ENCODE results near the gene PITX3. TPM values are rescaled to one million over a fixed set of nuclear protein-coding genes. Genes with fewer than 3 reads are reported as not detected.
A peak's percentile ranks its signal among the peaks of the same experiment; 100 is the strongest.

Gene PITX3
- total and polyA plus RNA-seq, 2 experiments from 2014 or later: 0.34 TPM; not detected in 1

- Histone ChIP-seq H3K4me1 (ENCODE audit: insufficient read depth) (no peaks in the 10 kb centered on the region; the same call in 1 of the 2 replicates), H4K20me1 (replicated peaks; ENCODE audit: insufficient read depth) (no peaks in the 10 kb centered on the region; the same call in 1 of the 2 replicates), H3K79me2 (replicated peaks; ENCODE audit: insufficient read depth) (no peaks in the 10 kb centered on the region), H3K4me3 (peak overlapping the region; percentile 77), H3K27ac (ENCODE audit: low read depth) (no peak overlapping the region), H3K27me3 (ENCODE audit: insufficient read depth) (peaks cover 85% of the 10 kb centered on the region), H3K9me2 (ENCODE audit: insufficient read depth) (no peaks in the 10 kb centered on the region), H2AFZ (peak overlapping the region; percentile 100), H3K36me3 (ENCODE audit: insufficient read depth) (no peaks in the 10 kb centered on the region), H3F3A (replicated peaks; ENCODE audit: low read depth) (no peaks in the 10 kb centered on the region), H3K4me2 (peak overlapping the region; percentile 98)
- H3K4me3 Mint-ChIP-seq: peak overlapping the region; percentile 80
- H3K27me3 Mint-ChIP-seq (ENCODE audit: insufficient read depth, low read depth, poor library complexity): peaks cover 68% of the 10 kb centered on the region
- peaks cover 17% of the 10 kb centered on the region for H3K4me1 Mint-ChIP-seq
- no peaks in the 10 kb centered on the region; the same call in 2 of the 3 replicates for H3K9me3 Mint-ChIP-seq
- DNase-seq (ENCODE audit: low spot score) (peak; percentile 48), ATAC-seq (peak; percentile 7)
- no peak overlapping the region for H3K27ac Mint-ChIP-seq
- TF ChIP-seq EZH2phosphoT487 (IDR thresholded peaks at IDR 0.05; ENCODE audit: unreplicated experiment) (peak; percentile 23), EZH2 (IDR thresholded peaks at IDR 0.05; ENCODE audit: low read depth, unreplicated experiment) (peak; percentile 62), CREB1 (CRISPR knock-in tag; IDR thresholded peaks at IDR 0.05; ENCODE audit: low read depth) (no peak), ZNF114 (CRISPR knock-in tag; IDR thresholded peaks at IDR 0.05) (no peak)
- H3K36me3 Mint-ChIP-seq (ENCODE audit: low read depth): no peaks in the 10 kb centered on the region; the same call in 2 of the 3 replicates
These were observed 763 bp downstream of the PITX3 start for GRCh38 chr10:102240467-102241031.

DNA sequence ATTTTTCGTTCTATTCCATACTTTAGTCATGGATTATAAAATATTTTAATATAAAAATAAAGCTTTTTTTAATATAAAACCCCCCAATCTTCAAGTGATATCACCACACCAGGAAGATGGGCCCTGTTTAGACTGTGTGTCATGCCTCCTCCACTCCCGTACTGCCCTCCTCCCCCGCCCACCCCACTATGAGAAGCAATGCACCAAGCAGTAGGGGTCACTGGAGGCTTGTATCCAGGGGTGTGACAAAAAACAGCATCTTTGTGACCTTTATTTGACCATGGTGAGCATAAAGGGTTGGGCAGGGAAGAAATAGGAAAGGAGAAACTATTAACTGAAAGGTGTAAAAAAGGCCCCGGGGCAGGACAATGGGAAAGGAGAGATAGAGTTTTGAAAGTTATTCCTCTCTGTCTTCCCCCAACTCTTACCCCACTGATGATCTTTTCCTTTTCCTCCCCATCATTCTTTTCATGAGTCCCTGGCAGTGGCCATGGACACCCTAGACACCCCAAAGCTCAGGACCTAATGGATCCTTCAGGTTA lies 3.5 kb downstream of the PITX3 start:
- DNase-seq (ENCODE audit: low spot score) (no peak), ATAC-seq (no peak)
- H3K4me3 ChIP-seq: no peak overlapping the region
- H3K27ac Mint-ChIP-seq: no peak overlapping the region
- H2AFZ ChIP-seq: no peak overlapping the region
- no peak overlapping the region for H3K4me3 Mint-ChIP-seq
- no peaks in the 10 kb centered on the region for H3F3A ChIP-seq (replicated peaks; ENCODE audit: low read depth)
- no peak overlapping the region for H3K4me2 ChIP-seq
- H3K4me1 Mint-ChIP-seq: peaks cover 19% of the 10 kb centered on the region
- H3K79me2 ChIP-seq (replicated peaks; ENCODE audit: insufficient read depth): no peaks in the 10 kb centered on the region
- H3K9me2 ChIP-seq (ENCODE audit: insufficient read depth): no peaks in the 10 kb centered on the region
- H3K4me1 ChIP-seq (ENCODE audit: insufficient read depth): no peaks in the 10 kb centered on the region; the same call in 1 of the 2 replicates
- H3K36me3 Mint-ChIP-seq (ENCODE audit: low read depth): no peaks in the 10 kb centered on the region; the same call in 2 of the 3 replicates
- H4K20me1 ChIP-seq (replicated peaks; ENCODE audit: insufficient read depth): no peaks in the 10 kb centered on the region; the same call in 1 of the 2 replicates
- peaks cover 86% of the 10 kb centered on the region for H3K27me3 Mint-ChIP-seq (ENCODE audit: insufficient read depth, low read depth, poor library complexity)
- H3K9me3 Mint-ChIP-seq: no peaks in the 10 kb centered on the region
- H3K36me3 ChIP-seq (ENCODE audit: insufficient read depth): no peaks in the 10 kb centered on the region
- H3K27me3 ChIP-seq (ENCODE audit: insufficient read depth): peaks cover 98% of the 10 kb centered on the region
- H3K27ac ChIP-seq (ENCODE audit: low read depth): no peak overlapping the region
- TF ChIP-seq EZH2 (IDR thresholded peaks at IDR 0.05; ENCODE audit: low read depth, unreplicated experiment) (no peak), STAT1 (IDR thresholded peaks at IDR 0.05; ENCODE audit: unreplicated experiment) (no peak), CREB1 (CRISPR knock-in tag; IDR thresholded peaks at IDR 0.05; ENCODE audit: low read depth) (no peak), JUNB (IDR thresholded peaks at IDR 0.05; ENCODE audit: unreplicated experiment) (no peak), POLR2AphosphoS5 (IDR thresholded peaks at IDR 0.05; ENCODE audit: low read depth) (no peak), ZNF114 (CRISPR knock-in tag; IDR thresholded peaks at IDR 0.05) (no peak), ZNF331 (CRISPR knock-in tag; IDR thresholded peaks at IDR 0.05; ENCODE audit: low read depth) (no peak)
- TF ChIP-seq, protein P1, sequence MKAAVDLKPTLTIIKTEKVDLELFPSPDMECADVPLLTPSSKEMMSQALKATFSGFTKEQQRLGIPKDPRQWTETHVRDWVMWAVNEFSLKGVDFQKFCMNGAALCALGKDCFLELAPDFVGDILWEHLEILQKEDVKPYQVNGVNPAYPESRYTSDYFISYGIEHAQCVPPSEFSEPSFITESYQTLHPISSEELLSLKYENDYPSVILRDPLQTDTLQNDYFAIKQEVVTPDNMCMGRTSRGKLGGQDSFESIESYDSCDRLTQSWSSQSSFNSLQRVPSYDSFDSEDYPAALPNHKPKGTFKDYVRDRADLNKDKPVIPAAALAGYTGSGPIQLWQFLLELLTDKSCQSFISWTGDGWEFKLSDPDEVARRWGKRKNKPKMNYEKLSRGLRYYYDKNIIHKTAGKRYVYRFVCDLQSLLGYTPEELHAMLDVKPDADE (IDR thresholded peaks at IDR 0.05): no peak
- TF ChIP-seq, protein P2, sequence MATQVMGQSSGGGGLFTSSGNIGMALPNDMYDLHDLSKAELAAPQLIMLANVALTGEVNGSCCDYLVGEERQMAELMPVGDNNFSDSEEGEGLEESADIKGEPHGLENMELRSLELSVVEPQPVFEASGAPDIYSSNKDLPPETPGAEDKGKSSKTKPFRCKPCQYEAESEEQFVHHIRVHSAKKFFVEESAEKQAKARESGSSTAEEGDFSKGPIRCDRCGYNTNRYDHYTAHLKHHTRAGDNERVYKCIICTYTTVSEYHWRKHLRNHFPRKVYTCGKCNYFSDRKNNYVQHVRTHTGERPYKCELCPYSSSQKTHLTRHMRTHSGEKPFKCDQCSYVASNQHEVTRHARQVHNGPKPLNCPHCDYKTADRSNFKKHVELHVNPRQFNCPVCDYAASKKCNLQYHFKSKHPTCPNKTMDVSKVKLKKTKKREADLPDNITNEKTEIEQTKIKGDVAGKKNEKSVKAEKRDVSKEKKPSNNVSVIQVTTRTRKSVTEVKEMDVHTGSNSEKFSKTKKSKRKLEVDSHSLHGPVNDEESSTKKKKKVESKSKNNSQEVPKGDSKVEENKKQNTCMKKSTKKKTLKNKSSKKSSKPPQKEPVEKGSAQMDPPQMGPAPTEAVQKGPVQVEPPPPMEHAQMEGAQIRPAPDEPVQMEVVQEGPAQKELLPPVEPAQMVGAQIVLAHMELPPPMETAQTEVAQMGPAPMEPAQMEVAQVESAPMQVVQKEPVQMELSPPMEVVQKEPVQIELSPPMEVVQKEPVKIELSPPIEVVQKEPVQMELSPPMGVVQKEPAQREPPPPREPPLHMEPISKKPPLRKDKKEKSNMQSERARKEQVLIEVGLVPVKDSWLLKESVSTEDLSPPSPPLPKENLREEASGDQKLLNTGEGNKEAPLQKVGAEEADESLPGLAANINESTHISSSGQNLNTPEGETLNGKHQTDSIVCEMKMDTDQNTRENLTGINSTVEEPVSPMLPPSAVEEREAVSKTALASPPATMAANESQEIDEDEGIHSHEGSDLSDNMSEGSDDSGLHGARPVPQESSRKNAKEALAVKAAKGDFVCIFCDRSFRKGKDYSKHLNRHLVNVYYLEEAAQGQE (IDR thresholded peaks at IDR 0.05; ENCODE audit: unreplicated experiment): no peak
